HG02970 (cell line): ENCODE measurements around the gene IL1R2.
"Not testable (repeated sequence)": the region's sequence is repeated elsewhere in the genome, so short reads cannot be mapped to it uniquely, and the experiment has no call there.

Source experiments
- ATAC-seq: cut with Tn5 transposase; IDR thresholded peaks from one replicate; pipeline ENCODE4 v1.9.1; 2021; ENCODE audit warnings: mild to moderate bottlenecking, moderate library complexity, moderate number of reproducible peaks; ENCODE audit not compliant: unreplicated experiment, low FRiP score

Gene IL1R2

GRCh38 chr2:101995804-101996203 is 4.0 kb downstream of the IL1R2 start:
- ATAC-seq, result no peak

- ATAC-seq, result no peak
Observed at GRCh38 chr2:101998556-101998895, 6.8 kb downstream of the IL1R2 start.

GRCh38 chr2:101998896-101999789 is 7.4 kb downstream of the IL1R2 start:
- ATAC-seq, result no peak

GRCh38 chr2:102000012-102000411 is 8.3 kb downstream of the IL1R2 start:
- ATAC-seq, result no peak

GRCh38 chr2:102000813-102001766 is 9.3 kb downstream of the IL1R2 start:
- ATAC-seq, result no peak

DNA sequence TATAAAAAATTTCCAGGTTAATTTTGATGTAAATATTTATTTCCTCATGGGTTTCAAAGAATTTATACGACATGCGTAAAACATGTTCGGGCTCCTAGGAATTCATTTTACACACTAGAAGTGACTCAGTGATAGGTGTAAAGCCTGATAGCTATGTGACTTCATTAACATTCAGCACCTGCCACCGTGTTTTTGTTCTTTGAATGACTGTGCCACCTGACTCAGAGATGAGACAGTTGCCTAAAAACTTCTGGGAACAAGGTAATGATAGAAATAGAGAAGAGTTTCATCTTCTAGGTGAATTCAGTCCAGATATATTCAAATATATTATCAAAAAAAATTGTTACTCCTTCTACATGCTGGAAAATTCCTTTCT is 10.0 kb downstream of the IL1R2 start:
- ATAC-seq, result no peak

- no peak for ATAC-seq
Observed at GRCh38 chr2:102002228-102002627, 10.5 kb downstream of the IL1R2 start.

DNA sequence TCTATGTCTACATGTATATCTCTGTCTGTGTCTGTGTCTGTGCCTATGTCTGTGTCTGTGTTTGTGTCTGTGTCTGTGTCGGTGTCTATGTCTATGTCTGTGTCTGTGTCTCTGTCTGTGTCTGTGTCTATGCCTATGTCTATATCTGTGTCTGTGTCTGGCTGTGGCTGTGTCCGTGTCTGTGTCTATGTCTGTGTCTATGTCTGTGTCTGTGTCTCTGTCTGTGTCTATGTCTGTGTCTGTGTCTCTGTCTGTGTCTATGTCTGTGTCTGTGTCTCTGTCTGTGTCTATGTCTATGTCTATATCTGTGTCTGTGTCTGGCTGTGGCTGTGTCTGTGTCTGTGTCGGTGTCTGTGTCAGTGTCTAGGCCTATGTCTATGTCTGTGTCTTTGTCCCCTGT is 11.1 kb downstream of the IL1R2 start:
- ATAC-seq, result not testable (repeated sequence)

- no peak for ATAC-seq
Observed at GRCh38 chr2:102003696-102004095, 11.9 kb downstream of the IL1R2 start.

DNA sequence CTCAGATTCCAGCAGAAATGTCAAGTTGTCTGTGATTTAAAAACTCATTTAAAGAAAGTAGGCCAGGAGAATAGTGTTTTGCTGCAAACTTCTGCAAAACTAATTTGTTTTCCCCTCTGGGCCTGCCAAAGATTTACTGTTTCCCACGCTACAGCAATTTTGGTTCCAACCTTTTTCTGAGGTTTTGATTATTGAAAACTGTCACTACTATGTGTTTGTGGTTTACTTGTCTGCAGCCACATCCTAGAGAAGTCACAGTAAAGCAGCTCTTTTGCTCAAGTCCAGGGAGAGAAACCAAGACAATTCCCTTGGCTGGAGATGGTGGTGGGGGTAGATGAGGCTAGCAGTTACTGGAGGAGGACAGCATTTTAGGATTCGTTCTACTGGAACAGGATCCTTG is 12.8 kb downstream of the IL1R2 start:
- ATAC-seq, result no peak

DNA sequence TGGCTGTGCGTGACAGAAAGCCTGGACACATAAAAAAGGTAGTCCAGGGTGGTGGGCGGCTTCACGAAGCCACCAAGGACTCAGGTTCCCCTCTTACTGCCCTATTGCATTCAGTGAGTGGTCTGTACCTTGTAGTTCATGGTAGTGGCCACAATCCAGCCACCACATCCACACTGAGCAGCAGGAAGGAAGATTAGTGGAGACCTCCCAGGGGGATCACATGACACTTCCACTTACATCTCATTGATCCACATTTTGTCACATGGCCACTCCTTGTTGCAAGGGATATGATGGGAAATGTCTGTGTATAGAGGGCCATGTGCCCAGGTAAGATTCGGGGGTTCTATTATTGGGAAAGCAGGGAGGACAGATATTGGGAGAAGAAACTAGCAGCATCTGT is 13.7 kb downstream of the IL1R2 start:
- no peak for ATAC-seq

GRCh38 chr2:102005989-102006885 is 14.5 kb downstream of the IL1R2 start:
- no peak for ATAC-seq

DNA sequence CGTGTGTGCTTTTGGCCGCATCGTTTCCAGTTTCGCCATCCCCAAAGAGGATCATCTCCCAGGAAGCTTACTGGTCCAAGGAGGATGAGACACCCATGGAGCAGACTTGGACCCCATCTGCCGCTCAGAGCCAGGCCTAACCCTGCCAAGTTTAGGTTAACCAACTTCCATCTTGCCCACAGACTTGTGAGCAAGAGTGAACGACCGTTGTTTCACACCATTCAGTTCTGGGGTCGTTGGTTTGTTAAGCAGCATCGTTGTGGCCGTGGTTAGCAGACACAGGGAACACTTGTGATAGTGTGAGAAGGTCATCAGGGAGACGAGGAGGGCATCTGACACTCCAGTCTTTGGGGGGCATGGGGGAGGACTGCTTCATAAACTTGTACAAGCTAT is 15.1 kb downstream of the IL1R2 start:
- no peak for ATAC-seq

GRCh38 chr2:102008490-102008889 is 16.7 kb downstream of the IL1R2 start:
- ATAC-seq, result no peak

DNA sequence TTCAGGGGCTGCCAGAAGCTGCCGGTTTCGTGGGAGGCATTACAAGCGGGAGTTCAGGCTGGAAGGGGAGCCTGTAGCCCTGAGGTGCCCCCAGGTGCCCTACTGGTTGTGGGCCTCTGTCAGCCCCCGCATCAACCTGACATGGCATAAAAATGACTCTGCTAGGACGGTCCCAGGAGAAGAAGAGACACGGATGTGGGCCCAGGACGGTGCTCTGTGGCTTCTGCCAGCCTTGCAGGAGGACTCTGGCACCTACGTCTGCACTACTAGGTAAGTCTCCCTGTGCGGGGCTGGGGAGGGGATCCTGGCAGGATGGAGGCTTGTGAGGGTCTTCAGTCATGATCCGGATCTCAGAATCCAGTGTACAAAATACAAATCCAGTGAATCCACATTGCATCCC is 17.8 kb downstream of the IL1R2 start:
- ATAC-seq, result no peak

GRCh38 chr2:102010902-102011301 is 19.1 kb downstream of the IL1R2 start:
- no peak for ATAC-seq

DNA sequence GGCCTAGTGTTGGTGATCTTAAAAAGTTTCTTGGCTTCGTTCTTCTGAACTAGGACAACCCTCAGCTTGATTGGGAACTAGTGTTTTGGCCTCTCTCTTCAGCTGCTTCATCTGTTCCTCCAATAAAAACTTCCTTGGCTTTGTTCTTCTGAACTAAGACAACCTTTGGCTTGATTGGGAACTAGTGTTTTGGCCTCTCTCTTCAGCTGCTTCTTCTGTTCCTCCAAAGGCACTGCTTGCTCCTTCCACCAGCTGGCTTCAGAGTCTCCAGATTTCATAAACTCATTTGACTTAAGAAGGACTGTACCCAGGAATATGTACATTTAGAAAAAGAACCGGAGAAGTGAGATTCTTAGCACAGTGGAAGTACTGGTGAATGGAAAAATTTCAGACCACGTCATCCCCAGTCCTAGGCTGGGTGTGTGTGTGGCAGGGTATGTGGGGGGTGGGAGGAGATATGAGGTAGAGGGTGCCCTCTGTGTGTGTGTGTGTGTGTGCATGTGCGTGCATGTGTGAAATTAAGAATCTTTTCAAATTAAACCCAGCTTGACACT is 20.4 kb downstream of the IL1R2 start:
- no peak for ATAC-seq

DNA sequence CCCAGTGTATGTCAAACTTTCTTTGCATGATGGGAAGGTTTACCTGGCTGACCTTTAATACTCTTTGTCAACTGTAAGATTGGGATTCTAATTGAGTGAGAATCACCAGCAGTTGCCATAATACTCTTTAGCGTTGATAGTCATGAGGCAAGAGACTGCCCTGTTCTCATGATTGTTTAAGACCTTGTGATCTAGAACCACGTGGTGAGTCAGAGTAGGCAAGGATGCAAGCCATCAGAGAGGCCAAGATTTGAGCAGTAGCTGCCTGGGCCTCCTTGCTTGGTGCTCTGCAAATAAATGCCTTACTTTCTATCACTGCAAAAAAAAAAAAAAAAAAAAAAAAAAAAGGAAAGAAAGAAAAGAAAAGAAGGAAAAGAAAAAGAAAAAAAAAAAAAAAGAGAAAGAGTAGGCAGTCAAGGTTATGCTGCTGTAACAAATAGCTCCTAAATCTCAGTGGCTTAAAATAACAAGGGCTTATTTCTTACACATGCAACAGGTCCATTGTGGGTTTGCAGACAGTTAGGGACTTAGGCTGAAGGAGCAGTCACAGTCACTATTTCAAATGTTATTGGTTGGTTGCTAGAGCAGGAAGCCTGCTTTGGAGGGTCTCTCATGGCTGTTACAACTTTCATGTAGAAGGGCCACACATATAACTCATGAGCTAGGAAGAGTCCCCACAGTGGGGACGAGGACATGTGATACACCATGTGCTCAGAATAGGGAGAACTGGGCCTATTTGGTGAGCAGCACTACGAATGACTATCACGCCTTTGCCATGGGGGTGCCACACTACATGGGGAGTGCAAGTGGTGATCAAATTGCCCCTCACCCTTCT is 21.7 kb downstream of the IL1R2 start:
- no peak for ATAC-seq

GRCh38 chr2:102014041-102014345 is 22.2 kb downstream of the IL1R2 start:
- ATAC-seq, result no peak

DNA sequence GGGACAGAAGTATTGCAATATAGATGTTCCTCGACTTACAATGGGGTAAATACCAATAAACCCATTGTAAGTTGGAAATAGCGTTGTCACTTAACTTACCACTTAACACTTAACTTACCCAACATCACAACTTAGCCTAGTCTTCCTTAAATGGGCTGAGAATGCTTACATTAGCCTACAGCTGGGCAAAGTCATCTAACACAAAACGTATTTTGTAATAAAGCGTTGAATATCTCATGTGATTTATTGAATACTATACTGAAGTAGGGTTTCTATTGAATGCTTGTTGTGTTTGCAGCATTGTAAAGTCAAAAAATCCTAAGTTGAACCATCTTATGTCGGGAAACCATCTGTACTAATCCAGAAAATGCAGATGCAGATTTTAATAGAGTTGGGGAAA is 23.6 kb downstream of the IL1R2 start:
- no peak for ATAC-seq
